GM23338 (cell line): ENCODE measurements around the gene CSRNP3.

ENCODE experiments used
- CREB1 ChIP-seq: fragments of 250-450 bp; sonication (Bioruptor Pico); IDR thresholded peaks from 2 replicates; pipeline ENCODE4 v1.5.0; 2020; ENCODE audit warnings: low read depth, mild to moderate bottlenecking, moderate library complexity
- CTCF ChIP-seq, 2 experiments: fragments of 200-600 bp in 1 of 2; sonication (generic) in 1 of 2; conservative IDR thresholded peaks; 2 replicates each; pipeline versions ENCODE4 v1.5.1 to v1.6.1; 2016 to 2017; ENCODE audit warnings: antibody characterized with exemption in 2 of 2, low read depth in 2 of 2, mild to moderate bottlenecking in 2 of 2, moderate library complexity in 1 of 2
- ETS1 ChIP-seq: IDR thresholded peaks from 2 replicates; pipeline ENCODE4 v1.6.1; 2016; ENCODE audit warnings: antibody characterized with exemption
- EZH2 ChIP-seq: fragments of 200-600 bp; sonication (generic); IDR thresholded peaks from one replicate; pipeline ENCODE4 v1.8.0; 2017; ENCODE audit warnings: antibody characterized with exemption, mild to moderate bottlenecking, low read depth; ENCODE audit not compliant: unreplicated experiment
- EZH2phosphoT487 ChIP-seq: fragments of 200-600 bp; sonication (generic); IDR thresholded peaks from one replicate; pipeline ENCODE4 v1.8.1; 2018; ENCODE audit warnings: antibody characterized with exemption; ENCODE audit not compliant: unreplicated experiment
- JUNB ChIP-seq: IDR thresholded peaks from one replicate; pipeline ENCODE4 v1.6.1; 2016; ENCODE audit warnings: antibody characterized with exemption; ENCODE audit not compliant: unreplicated experiment
- NANOG ChIP-seq: IDR thresholded peaks from 2 replicates; pipeline ENCODE4 v1.6.1; 2016; ENCODE audit warnings: antibody characterized with exemption, borderline replicate concordance
- POLR2AphosphoS5 ChIP-seq: IDR thresholded peaks from 2 replicates; pipeline ENCODE4 v1.6.1; 2016; ENCODE audit warnings: antibody characterized with exemption, low read depth
- REST ChIP-seq: IDR thresholded peaks from one replicate; pipeline ENCODE4 v1.6.1; 2018; ENCODE audit warnings: antibody characterized with exemption; ENCODE audit not compliant: unreplicated experiment
- STAT1 ChIP-seq: IDR thresholded peaks from one replicate; pipeline ENCODE4 v1.6.1; 2016; ENCODE audit warnings: antibody characterized with exemption; ENCODE audit not compliant: unreplicated experiment
- ZNF114 ChIP-seq: fragments of 250-450 bp; sonication (Bioruptor Pico); IDR thresholded peaks from 2 replicates; pipeline ENCODE4 v1.5.0; 2020; ENCODE audit warnings: mild to moderate bottlenecking, moderate library complexity
- ZNF331 ChIP-seq: fragments of 250-450 bp; sonication (Bioruptor Pico); IDR thresholded peaks from 2 replicates; pipeline ENCODE4 v1.5.0; 2020; ENCODE audit warnings: low read depth, mild to moderate bottlenecking, moderate library complexity
- ZNF462 ChIP-seq: fragments of 250-450 bp; sonication (Bioruptor Pico); IDR thresholded peaks from 2 replicates; pipeline ENCODE4 v1.5.0; 2020; ENCODE audit warnings: mild to moderate bottlenecking, moderate library complexity

GRCh38 chr2:165636959-165637358 lies 167.5 kb downstream of the CSRNP3 start:
- TF ChIP-seq CTCF (conservative IDR thresholded peaks at IDR 0.05; ENCODE audit: low read depth in 2 of 2) (no peak), POLR2AphosphoS5 (no peak), EZH2phosphoT487 (no peak), REST (no peak), NANOG (no peak), EZH2 (no peak), CREB1 (no peak), ZNF114 (CRISPR knock-in tag) (no peak), ZNF462 (no peak), ETS1 (no peak), JUNB (no peak), STAT1 (no peak), ZNF331 (CRISPR knock-in tag) (no peak)
